WTC11 (cell line): ENCODE results near the gene NFIA. TPM values are rescaled to one million over a fixed set of nuclear protein-coding genes. Genes with fewer than 3 reads are reported as not detected.

ENCODE experiments used
- ATAC-seq: fragments of 200-7000 bp; cut with Tn5 transposase; 2 replicates; pipeline ENCODE4 v1.10.0; 2021; ENCODE audit warnings: mild to moderate bottlenecking, moderate library complexity
- CTCF ChIA-PET: fragments of 300-600 bp; sonication (Branson Sonifier 250); formaldehyde crosslinking; loops from one replicate; lab custom pipeline; 2021; ENCODE audit warnings: antibody characterized with exemption; lab: Charles Lee
- POLR2A ChIA-PET: fragments of 350-600 bp; sonication (Branson Sonifier 250); formaldehyde crosslinking; loops from one replicate; lab custom pipeline; 2021; ENCODE audit warnings: antibody characterized with exemption; lab: Charles Lee
- DNase-seq: peaks from one replicate; pipeline ENCODE4 v3.0.0; 2021; ENCODE audit warnings: low spot score
- H3K27ac Mint-ChIP-seq: 2 replicates; pipeline ENCODE4 v1.8.0; 2021; ENCODE audit warnings: mixed read lengths
- H3K27me3 Mint-ChIP-seq: 2 replicates; pipeline ENCODE4 v1.8.0; 2021; ENCODE audit warnings: low read depth, mild to moderate bottlenecking, moderate library complexity, mixed read lengths
- H3K36me3 Mint-ChIP-seq: 2 replicates; pipeline ENCODE4 v1.8.0; 2021; ENCODE audit warnings: mixed read lengths
- H3K4me1 Mint-ChIP-seq: 2 replicates; pipeline ENCODE4 v1.8.0; 2022; ENCODE audit warnings: mixed read lengths
- H3K4me3 Mint-ChIP-seq: 2 replicates; pipeline ENCODE4 v1.8.0; 2021; ENCODE audit warnings: mild to moderate bottlenecking, moderate library complexity, mixed read lengths
- H3K9me3 Mint-ChIP-seq: 2 replicates; pipeline ENCODE4 v1.8.0; 2021; ENCODE audit warnings: mixed read lengths
- CREM ChIP-seq: sonication (generic); formaldehyde crosslinking; IDR thresholded peaks from 2 replicates; pipeline ENCODE4 v1.8.1; 2022; ENCODE audit warnings: mild to moderate bottlenecking, missing genetic modification reagents, moderate library complexity
- ESRRA ChIP-seq: sonication (generic); formaldehyde crosslinking; IDR thresholded peaks from 2 replicates; pipeline ENCODE4 v1.8.1; 2022; ENCODE audit warnings: mild to moderate bottlenecking, missing genetic modification reagents, borderline replicate concordance
- GTF2I ChIP-seq: fragments of 250-450 bp; sonication (Bioruptor Pico); conservative IDR thresholded peaks from 2 replicates; pipeline ENCODE4 v1.4.0; 2021; ENCODE audit warnings: mild to moderate bottlenecking
- JAZF1 ChIP-seq: fragments of 250-450 bp; sonication (Bioruptor Pico); IDR thresholded peaks from 2 replicates; pipeline ENCODE4 v1.9.0; 2021; ENCODE audit warnings: moderate library complexity, mild to moderate bottlenecking, inconsistent platforms
- JUN ChIP-seq: sonication (generic); formaldehyde crosslinking; IDR thresholded peaks from 2 replicates; pipeline ENCODE4 v1.8.0; 2023; ENCODE audit warnings: mild to moderate bottlenecking, missing genetic modification reagents
- KAT7 ChIP-seq: sonication (generic); formaldehyde crosslinking; IDR thresholded peaks from 2 replicates; pipeline ENCODE4 v1.8.1; 2023; ENCODE audit warnings: missing genetic modification reagents, mild to moderate bottlenecking, borderline replicate concordance
- OVOL2 ChIP-seq: fragments of 250-450 bp; sonication (Bioruptor Pico); IDR thresholded peaks from 2 replicates; pipeline ENCODE4 v1.9.0; 2021; ENCODE audit warnings: mild to moderate bottlenecking, borderline replicate concordance
- TEAD4 ChIP-seq: sonication (generic); formaldehyde crosslinking; IDR thresholded peaks from 2 replicates; pipeline ENCODE4 v1.8.0; 2022; ENCODE audit warnings: mild to moderate bottlenecking, missing genetic modification reagents
- TP53 ChIP-seq: sonication (generic); formaldehyde crosslinking; IDR thresholded peaks from 2 replicates; pipeline ENCODE4 v1.8.1; 2023; ENCODE audit warnings: mild to moderate bottlenecking, missing genetic modification reagents
- total RNA-seq: library from RNA; stranded (reverse); gene quantifications from 3 replicates; pipeline ENCODE4 v1.2.3, GENCODE V29; 2021
- TF ChIP-seq, protein P1 (sequence below): sonication (generic); formaldehyde crosslinking; IDR thresholded peaks from 2 replicates; pipeline ENCODE4 v1.8.1; 2022; ENCODE audit warnings: low read depth, missing genetic modification reagents, borderline replicate concordance
- TF ChIP-seq, protein P2 (sequence below): sonication (generic); formaldehyde crosslinking; IDR thresholded peaks from 2 replicates; pipeline ENCODE4 v1.8.1; 2023; ENCODE audit warnings: mild to moderate bottlenecking, moderate library complexity, missing genetic modification reagents
- TF ChIP-seq, protein P3 (sequence below): sonication (generic); formaldehyde crosslinking; IDR thresholded peaks from 2 replicates; pipeline ENCODE4 v1.8.0; 2023; ENCODE audit warnings: missing genetic modification reagents
- TF ChIP-seq, protein P4 (sequence below): sonication (generic); formaldehyde crosslinking; IDR thresholded peaks from 2 replicates; pipeline ENCODE4 v1.8.0; 2023; ENCODE audit warnings: missing genetic modification reagents, mild to moderate bottlenecking, borderline replicate concordance
- TF ChIP-seq, protein P5 (sequence below): sonication (generic); formaldehyde crosslinking; conservative IDR thresholded peaks from 2 replicates; pipeline ENCODE4 v1.8.1; 2023; ENCODE audit warnings: mild to moderate bottlenecking, low read depth, missing genetic modification reagents, moderate library complexity
- TF ChIP-seq, protein P6 (sequence below): sonication (generic); formaldehyde crosslinking; IDR thresholded peaks from 2 replicates; pipeline ENCODE4 v1.8.0; 2022; ENCODE audit warnings: mild to moderate bottlenecking, missing genetic modification reagents
- TF ChIP-seq, protein P7 (sequence below): sonication (generic); formaldehyde crosslinking; IDR thresholded peaks from 2 replicates; pipeline ENCODE4 v1.8.1; 2023; ENCODE audit warnings: mild to moderate bottlenecking, missing genetic modification reagents, moderate library complexity
- TF ChIP-seq, protein P8 (sequence below): fragments of 250-450 bp; sonication (Bioruptor Pico); IDR thresholded peaks from 2 replicates; pipeline ENCODE4 v2.1.2; 2022; ENCODE audit warnings: mild to moderate bottlenecking, moderate library complexity

NFIA gene
- total RNA-seq, 1 experiment from 2014 or later = 16.7 TPM

DNA sequence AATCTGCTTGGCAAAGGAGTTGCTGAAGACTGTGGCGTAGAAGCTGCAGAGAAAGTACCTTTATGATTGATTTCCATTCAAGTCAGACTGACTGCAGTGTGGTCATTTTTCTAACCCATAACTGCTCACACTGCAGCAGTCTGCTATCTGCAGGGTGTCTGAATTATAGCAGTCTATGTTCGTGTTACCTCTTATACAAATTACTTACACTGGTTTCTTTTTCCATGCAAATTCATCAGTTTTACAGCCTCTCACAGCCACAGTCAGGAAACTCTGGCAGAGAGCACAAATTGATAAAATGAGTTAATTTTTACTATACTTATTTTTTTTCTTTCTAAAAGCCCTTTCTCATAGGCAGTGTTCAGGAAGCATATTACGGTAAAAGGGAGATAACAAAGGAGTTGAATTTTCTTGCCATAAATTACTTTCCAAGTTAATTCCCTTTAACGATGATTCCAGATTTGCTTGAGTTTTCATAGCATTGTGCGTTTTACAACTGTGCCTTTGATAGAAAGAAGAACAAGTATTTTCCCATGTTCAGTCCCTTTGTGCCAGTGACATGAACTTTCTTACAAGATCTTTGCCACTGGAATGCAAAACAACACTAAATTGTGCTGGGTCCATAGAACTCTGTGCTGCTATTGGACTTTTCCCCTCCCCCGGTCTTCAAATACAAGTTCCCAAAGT, 261.5 kb downstream of the NFIA start:
- H3K4me3 Mint-ChIP-seq = no peak overlapping the region
- H3K4me1 Mint-ChIP-seq = peaks cover 17% of the 10 kb centered on the region
- DNase-seq (no peak), ATAC-seq (no peak)
- H3K9me3 Mint-ChIP-seq = peaks cover 18% of the 10 kb centered on the region
- H3K27me3 Mint-ChIP-seq = no peaks in the 10 kb centered on the region
- CTCF ChIA-PET = no interaction called here
- POLR2A ChIA-PET = no interaction called here
- no peak overlapping the region for H3K27ac Mint-ChIP-seq
- TF ChIP-seq, protein P1, sequence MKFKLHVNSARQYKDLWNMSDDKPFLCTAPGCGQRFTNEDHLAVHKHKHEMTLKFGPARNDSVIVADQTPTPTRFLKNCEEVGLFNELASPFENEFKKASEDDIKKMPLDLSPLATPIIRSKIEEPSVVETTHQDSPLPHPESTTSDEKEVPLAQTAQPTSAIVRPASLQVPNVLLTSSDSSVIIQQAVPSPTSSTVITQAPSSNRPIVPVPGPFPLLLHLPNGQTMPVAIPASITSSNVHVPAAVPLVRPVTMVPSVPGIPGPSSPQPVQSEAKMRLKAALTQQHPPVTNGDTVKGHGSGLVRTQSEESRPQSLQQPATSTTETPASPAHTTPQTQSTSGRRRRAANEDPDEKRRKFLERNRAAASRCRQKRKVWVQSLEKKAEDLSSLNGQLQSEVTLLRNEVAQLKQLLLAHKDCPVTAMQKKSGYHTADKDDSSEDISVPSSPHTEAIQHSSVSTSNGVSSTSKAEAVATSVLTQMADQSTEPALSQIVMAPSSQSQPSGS = no peak
- TF ChIP-seq TEAD4 (no peak), KAT7 (CRISPR knock-in tag) (no peak), ESRRA (no peak), JAZF1 (CRISPR knock-in tag) (no peak), GTF2I (CRISPR knock-in tag) (no peak), OVOL2 (CRISPR knock-in tag) (no peak)
- TF ChIP-seq, protein P2, sequence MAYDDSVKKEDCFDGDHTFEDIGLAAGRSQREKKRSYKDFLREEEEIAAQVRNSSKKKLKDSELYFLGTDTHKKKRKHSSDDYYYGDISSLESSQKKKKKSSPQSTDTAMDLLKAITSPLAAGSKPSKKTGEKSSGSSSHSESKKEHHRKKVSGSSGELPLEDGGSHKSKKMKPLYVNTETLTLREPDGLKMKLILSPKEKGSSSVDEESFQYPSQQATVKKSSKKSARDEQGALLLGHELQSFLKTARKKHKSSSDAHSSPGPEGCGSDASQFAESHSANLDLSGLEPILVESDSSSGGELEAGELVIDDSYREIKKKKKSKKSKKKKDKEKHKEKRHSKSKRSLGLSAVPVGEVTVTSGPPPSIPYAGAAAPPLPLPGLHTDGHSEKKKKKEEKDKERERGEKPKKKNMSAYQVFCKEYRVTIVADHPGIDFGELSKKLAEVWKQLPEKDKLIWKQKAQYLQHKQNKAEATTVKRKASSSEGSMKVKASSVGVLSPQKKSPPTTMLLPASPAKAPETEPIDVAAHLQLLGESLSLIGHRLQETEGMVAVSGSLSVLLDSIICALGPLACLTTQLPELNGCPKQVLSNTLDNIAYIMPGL = no peak
- TF ChIP-seq, protein P3, sequence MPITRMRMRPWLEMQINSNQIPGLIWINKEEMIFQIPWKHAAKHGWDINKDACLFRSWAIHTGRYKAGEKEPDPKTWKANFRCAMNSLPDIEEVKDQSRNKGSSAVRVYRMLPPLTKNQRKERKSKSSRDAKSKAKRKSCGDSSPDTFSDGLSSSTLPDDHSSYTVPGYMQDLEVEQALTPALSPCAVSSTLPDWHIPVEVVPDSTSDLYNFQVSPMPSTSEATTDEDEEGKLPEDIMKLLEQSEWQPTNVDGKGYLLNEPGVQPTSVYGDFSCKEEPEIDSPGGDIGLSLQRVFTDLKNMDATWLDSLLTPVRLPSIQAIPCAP = no peak
- TF ChIP-seq, protein P4, sequence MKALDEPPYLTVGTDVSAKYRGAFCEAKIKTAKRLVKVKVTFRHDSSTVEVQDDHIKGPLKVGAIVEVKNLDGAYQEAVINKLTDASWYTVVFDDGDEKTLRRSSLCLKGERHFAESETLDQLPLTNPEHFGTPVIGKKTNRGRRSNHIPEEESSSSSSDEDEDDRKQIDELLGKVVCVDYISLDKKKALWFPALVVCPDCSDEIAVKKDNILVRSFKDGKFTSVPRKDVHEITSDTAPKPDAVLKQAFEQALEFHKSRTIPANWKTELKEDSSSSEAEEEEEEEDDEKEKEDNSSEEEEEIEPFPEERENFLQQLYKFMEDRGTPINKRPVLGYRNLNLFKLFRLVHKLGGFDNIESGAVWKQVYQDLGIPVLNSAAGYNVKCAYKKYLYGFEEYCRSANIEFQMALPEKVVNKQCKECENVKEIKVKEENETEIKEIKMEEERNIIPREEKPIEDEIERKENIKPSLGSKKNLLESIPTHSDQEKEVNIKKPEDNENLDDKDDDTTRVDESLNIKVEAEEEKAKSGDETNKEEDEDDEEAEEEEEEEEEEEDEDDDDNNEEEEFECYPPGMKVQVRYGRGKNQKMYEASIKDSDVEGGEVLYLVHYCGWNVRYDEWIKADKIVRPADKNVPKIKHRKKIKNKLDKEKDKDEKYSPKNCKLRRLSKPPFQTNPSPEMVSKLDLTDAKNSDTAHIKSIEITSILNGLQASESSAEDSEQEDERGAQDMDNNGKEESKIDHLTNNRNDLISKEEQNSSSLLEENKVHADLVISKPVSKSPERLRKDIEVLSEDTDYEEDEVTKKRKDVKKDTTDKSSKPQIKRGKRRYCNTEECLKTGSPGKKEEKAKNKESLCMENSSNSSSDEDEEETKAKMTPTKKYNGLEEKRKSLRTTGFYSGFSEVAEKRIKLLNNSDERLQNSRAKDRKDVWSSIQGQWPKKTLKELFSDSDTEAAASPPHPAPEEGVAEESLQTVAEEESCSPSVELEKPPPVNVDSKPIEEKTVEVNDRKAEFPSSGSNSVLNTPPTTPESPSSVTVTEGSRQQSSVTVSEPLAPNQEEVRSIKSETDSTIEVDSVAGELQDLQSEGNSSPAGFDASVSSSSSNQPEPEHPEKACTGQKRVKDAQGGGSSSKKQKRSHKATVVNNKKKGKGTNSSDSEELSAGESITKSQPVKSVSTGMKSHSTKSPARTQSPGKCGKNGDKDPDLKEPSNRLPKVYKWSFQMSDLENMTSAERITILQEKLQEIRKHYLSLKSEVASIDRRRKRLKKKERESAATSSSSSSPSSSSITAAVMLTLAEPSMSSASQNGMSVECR (CRISPR knock-in tag) = no peak
- TF ChIP-seq, protein P5, sequence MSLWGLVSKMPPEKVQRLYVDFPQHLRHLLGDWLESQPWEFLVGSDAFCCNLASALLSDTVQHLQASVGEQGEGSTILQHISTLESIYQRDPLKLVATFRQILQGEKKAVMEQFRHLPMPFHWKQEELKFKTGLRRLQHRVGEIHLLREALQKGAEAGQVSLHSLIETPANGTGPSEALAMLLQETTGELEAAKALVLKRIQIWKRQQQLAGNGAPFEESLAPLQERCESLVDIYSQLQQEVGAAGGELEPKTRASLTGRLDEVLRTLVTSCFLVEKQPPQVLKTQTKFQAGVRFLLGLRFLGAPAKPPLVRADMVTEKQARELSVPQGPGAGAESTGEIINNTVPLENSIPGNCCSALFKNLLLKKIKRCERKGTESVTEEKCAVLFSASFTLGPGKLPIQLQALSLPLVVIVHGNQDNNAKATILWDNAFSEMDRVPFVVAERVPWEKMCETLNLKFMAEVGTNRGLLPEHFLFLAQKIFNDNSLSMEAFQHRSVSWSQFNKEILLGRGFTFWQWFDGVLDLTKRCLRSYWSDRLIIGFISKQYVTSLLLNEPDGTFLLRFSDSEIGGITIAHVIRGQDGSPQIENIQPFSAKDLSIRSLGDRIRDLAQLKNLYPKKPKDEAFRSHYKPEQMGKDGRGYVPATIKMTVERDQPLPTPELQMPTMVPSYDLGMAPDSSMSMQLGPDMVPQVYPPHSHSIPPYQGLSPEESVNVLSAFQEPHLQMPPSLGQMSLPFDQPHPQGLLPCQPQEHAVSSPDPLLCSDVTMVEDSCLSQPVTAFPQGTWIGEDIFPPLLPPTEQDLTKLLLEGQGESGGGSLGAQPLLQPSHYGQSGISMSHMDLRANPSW (CRISPR knock-in tag) = no peak
- TF ChIP-seq, protein P6, sequence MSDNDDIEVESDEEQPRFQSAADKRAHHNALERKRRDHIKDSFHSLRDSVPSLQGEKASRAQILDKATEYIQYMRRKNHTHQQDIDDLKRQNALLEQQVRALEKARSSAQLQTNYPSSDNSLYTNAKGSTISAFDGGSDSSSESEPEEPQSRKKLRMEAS (CRISPR knock-in tag) = no peak
- peaks cover 18% of the 10 kb centered on the region for H3K36me3 Mint-ChIP-seq

DNA sequence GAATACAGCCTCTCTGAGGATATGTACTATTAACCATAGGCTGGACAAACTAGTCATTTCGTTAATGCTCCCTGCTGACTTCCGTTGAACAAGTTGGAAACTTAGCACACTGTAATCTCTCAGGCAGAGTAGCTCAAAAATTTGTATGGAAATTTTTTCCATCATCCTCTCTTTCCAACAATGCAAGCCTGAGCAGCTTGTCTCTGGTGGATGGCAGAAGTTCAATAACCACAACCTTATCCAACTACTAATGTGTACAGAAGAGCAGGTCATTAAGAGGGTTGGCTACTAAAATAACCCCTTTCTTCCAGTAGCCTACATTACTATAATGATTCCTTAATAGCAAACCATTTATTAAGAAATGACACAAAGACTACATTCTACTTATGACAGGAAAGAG, 262.3 kb downstream of the NFIA start:
- peaks cover 17% of the 10 kb centered on the region for H3K4me1 Mint-ChIP-seq
- DNase-seq (no peak), ATAC-seq (no peak)
- POLR2A ChIA-PET = no interaction called here
- CTCF ChIA-PET = no interaction called here
- TF ChIP-seq CREM (CRISPR knock-in tag) (no peak), JUN (CRISPR knock-in tag) (no peak), TP53 (CRISPR knock-in tag) (no peak), ESRRA (no peak)
- TF ChIP-seq, protein P7, sequence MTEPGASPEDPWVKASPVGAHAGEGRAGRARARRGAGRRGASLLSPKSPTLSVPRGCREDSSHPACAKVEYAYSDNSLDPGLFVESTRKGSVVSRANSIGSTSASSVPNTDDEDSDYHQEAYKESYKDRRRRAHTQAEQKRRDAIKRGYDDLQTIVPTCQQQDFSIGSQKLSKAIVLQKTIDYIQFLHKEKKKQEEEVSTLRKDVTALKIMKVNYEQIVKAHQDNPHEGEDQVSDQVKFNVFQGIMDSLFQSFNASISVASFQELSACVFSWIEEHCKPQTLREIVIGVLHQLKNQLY (CRISPR knock-in tag) = no peak
- TF ChIP-seq, protein P8, sequence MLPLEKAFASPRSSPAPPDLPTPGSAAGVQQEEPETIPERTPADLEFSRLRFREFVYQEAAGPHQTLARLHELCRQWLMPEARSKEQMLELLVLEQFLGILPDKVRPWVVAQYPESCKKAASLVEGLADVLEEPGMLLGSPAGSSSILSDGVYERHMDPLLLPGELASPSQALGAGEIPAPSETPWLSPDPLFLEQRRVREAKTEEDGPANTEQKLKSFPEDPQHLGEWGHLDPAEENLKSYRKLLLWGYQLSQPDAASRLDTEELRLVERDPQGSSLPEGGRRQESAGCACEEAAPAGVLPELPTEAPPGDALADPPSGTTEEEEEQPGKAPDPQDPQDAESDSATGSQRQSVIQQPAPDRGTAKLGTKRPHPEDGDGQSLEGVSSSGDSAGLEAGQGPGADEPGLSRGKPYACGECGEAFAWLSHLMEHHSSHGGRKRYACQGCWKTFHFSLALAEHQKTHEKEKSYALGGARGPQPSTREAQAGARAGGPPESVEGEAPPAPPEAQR (CRISPR knock-in tag) = no peak
- no peaks in the 10 kb centered on the region for H3K27me3 Mint-ChIP-seq
- no peak overlapping the region for H3K27ac Mint-ChIP-seq
- H3K36me3 Mint-ChIP-seq = peaks cover 18% of the 10 kb centered on the region
- peaks cover 18% of the 10 kb centered on the region for H3K9me3 Mint-ChIP-seq
- H3K4me3 Mint-ChIP-seq = no peak overlapping the region
